ENCODE results near the gene SCP2.

The SCP2 gene

DNA sequence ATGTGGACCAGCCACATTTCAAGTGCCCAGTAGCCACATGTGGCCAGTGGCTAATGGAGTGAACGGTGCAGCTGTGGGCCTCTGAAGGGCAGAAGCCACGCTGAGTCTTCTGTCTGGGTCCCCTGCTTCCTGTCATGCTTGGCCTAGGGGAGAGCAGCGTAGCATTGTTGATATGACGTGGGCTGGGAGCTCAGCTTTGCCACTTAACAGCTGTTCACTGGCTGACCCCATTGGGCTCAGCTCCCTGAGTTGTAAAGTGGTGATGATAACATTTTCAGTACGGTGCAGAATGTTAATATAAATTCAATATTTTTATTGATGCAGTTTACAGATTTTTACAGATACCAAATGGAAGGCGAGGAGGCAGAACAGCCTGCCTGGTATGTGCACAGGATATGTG, 139.4 kb downstream of the SCP2 start:
- no peak for TF ChIP-seq CTCF (IDR thresholded peaks at IDR 0.05; ENCODE audit: control insufficient read depth, extremely low read depth, insufficient read depth)
- no peak overlapping the region for H3K4me3 ChIP-seq (ENCODE audit: low read depth, low read length)
- no peak for DNase-seq (ENCODE audit: low read depth)

DNA sequence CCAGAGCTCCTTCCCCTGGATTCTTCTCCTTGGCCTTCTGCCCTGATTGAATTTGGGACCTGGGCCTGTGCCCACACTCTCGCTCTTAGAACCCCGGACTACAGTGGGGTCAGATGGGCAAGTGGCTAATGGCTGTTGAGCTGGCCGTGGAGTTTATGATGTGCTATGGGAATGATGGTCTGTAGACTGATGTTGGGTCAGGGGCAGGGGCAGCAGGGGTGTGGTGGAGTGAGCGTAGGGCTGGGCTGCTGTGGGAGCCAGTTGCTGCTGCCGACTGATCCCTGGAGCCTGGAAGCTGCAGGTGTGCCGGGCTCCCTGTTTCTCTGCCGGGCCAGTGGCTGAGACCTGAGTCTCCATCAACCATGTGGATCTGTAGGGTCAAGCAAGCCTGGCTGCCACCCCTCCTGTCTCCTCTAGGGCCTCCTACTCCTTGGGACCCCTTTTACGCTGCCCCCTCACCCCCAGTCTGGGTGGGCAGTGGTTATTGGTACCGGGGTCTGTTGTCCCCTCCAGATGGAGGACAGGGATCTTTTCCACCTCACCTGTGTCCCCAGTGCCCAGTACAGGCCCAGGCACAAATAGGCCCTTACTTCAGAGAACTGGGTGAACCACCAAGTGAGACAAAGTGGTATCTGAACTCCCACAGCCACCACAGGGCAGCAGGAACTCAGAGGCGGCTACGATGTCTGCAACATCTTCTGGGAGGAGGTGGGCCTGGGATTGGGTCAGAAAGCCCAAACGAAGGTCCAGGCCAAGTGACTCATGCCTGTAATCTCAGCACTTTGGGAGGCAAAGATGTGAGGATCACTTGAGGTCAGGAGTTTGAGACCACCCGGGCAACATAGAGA, 140.0 kb downstream of the SCP2 start:
- TF ChIP-seq CTCF (IDR thresholded peaks at IDR 0.05; ENCODE audit: control insufficient read depth, extremely low read depth, insufficient read depth) = no peak
- no peak for DNase-seq (ENCODE audit: low read depth)
- no peak overlapping the region for H3K4me3 ChIP-seq (ENCODE audit: low read depth, low read length)

DNA sequence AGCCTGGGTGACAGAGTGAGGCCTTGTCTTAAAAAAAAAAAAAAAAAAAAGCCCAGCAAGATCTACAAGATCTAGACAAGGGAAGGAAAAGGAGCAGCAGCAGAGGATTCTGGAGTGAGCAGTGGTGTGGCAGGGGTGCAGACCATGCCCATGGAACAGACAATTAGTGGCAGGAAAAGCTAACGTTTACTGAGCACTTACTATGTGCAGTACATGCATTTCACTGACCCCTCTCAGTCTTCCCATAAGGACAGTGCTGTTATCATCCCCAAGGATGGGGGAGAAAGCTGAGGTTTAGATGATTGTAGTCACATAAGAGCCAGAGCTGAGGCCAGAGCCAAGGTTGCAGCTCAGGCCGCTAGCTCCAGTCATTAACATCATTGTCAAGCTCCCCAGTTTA, 140.8 kb downstream of the SCP2 start:
- H3K4me3 ChIP-seq (ENCODE audit: low read depth, low read length) = no peak overlapping the region
- DNase-seq (ENCODE audit: low read depth) = no peak
- no peak for TF ChIP-seq CTCF (IDR thresholded peaks at IDR 0.05; ENCODE audit: control insufficient read depth, extremely low read depth, insufficient read depth)

DNA sequence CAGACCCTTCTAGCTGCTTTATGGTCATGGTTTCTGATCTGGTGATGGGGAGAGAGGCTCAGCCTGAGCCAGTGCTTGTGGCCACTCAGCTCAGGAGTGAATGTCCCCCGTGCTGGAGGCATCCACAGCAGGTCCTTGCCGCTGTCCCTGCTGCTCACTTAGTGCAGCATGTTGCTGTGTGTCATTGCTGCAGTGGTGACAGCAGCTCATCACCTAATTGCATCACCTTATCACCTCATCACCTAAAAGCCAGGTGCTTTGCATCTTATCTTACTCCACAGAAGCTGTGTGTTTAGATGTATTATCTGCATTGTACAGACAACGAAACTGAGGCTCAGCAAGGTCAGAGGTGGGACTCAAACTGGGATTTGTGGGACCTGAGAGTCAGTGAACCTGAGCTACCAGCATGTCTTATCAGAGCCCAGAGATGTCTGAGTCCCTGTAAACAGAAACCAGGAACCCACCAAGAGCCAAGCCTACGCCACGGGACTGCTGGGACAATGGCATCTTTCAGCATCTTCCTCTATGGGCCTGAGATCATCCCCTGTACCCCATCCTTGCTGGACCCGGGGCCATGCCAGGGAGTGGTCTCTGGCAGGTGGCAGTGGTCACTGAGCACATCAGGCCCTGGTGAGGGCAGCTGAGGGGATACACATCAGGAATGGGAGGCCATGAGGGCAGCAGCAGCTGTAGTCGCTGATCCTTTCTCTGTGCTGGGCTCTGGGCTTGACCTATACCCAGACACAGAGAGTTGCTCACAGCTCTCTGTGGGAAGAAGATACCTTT, 141.4 kb downstream of the SCP2 start:
- no peak for DNase-seq (ENCODE audit: low read depth)
- no peak for TF ChIP-seq CTCF (IDR thresholded peaks at IDR 0.05; ENCODE audit: control insufficient read depth, extremely low read depth, insufficient read depth)
- H3K4me3 ChIP-seq (ENCODE audit: low read depth, low read length) = no peak overlapping the region

GRCh38 chr1:53069265-53069662, 142.2 kb downstream of the SCP2 start:
- no peak for TF ChIP-seq CTCF (IDR thresholded peaks at IDR 0.05; ENCODE audit: control insufficient read depth, extremely low read depth, insufficient read depth)
- H3K4me3 ChIP-seq (ENCODE audit: low read depth, low read length) = no peak overlapping the region
- DNase-seq (ENCODE audit: low read depth) = no peak

- TF ChIP-seq CTCF (IDR thresholded peaks at IDR 0.05; ENCODE audit: control insufficient read depth, extremely low read depth, insufficient read depth) = no peak
- H3K4me3 ChIP-seq (ENCODE audit: low read depth, low read length) = no peak overlapping the region
- DNase-seq (ENCODE audit: low read depth) = no peak
Measured at GRCh38 chr1:53069663-53070327, 142.7 kb downstream of the SCP2 start.

All from LNCaP clone FGC (cell line).